GM23338 (cell line): Measurements from ENCODE around the gene DOCK4. TPM values are rescaled to one million over a fixed set of nuclear protein-coding genes. Genes with fewer than 3 reads are reported as not detected.

Experiments used
- ATAC-seq: fragments of 200-7000 bp; cut with Tn5 transposase; 3 replicates; pipeline ENCODE4 v1.9.1; 2020
- DNase-seq: peaks from one replicate; pipeline ENCODE4 v3.0.0-alpha.2; 2015; ENCODE audit warnings: low spot score
- H2AFZ ChIP-seq: fragments of 200-600 bp; sonication (generic); 2 replicates; pipeline ENCODE4 v1.8.0; 2016; ENCODE audit warnings: antibody characterized with exemption, mild to moderate bottlenecking, moderate library complexity
- H3F3A ChIP-seq: fragments of 200-600 bp; sonication (generic); replicated peaks from 2 replicates; pipeline ENCODE4 v1.8.0; 2017; ENCODE audit warnings: antibody characterized with exemption, mixed run types, low read depth
- H3K27ac ChIP-seq: fragments of 200-600 bp; sonication (generic); 2 replicates; pipeline ENCODE4 v1.6.1; 2016; ENCODE audit warnings: low read depth
- H3K27me3 ChIP-seq: fragments of 200-600 bp; sonication (generic); 2 replicates; pipeline ENCODE4 v1.8.0; 2016; ENCODE audit warnings: mild to moderate bottlenecking, mixed run types, moderate library complexity; ENCODE audit not compliant: insufficient read depth
- H3K36me3 ChIP-seq: fragments of 200-600 bp; sonication (generic); 2 replicates; pipeline ENCODE4 v1.8.0; 2016; ENCODE audit warnings: mild to moderate bottlenecking; ENCODE audit not compliant: insufficient read depth
- H3K4me1 ChIP-seq: fragments of 200-600 bp; sonication (generic); 2 replicates; pipeline ENCODE4 v1.8.0; 2016; ENCODE audit warnings: mild to moderate bottlenecking, moderate library complexity; ENCODE audit not compliant: insufficient read depth
- H3K4me2 ChIP-seq: fragments of 200-600 bp; sonication (generic); 2 replicates; pipeline ENCODE4 v1.7.1; 2017; ENCODE audit warnings: mixed run types
- H3K4me3 ChIP-seq: fragments of 200-600 bp; sonication (generic); 2 replicates; pipeline ENCODE4 v1.6.1; 2016; ENCODE audit warnings: mixed run types
- H3K79me2 ChIP-seq: fragments of 200-600 bp; sonication (generic); replicated peaks from 2 replicates; pipeline ENCODE4 v1.8.0; 2017; ENCODE audit warnings: mild to moderate bottlenecking; ENCODE audit not compliant: insufficient read depth
- H3K9me2 ChIP-seq: fragments of 200-600 bp; sonication (generic); 2 replicates; pipeline ENCODE4 v1.8.0; 2017; ENCODE audit not compliant: insufficient read depth
- H4K20me1 ChIP-seq: fragments of 200-600 bp; sonication (generic); replicated peaks from 2 replicates; pipeline ENCODE4 v1.8.0; 2017; ENCODE audit warnings: mild to moderate bottlenecking; ENCODE audit not compliant: insufficient read depth
- H3K27ac Mint-ChIP-seq: 2 replicates; pipeline ENCODE4 v1.8.0; 2020; ENCODE audit warnings: inconsistent platforms, mild to moderate bottlenecking, moderate library complexity, mixed read lengths
- H3K27me3 Mint-ChIP-seq: 3 replicates; pipeline ENCODE4 v1.8.0; 2022; ENCODE audit warnings: low read depth, mild to moderate bottlenecking, moderate library complexity, mixed read lengths, inconsistent platforms; ENCODE audit not compliant: insufficient read depth, poor library complexity
- H3K36me3 Mint-ChIP-seq: 3 replicates; pipeline ENCODE4 v1.8.0; 2021; ENCODE audit warnings: low read depth, mild to moderate bottlenecking, inconsistent platforms, moderate library complexity, mixed read lengths
- H3K4me1 Mint-ChIP-seq: 3 replicates; pipeline ENCODE4 v1.8.0; 2020; ENCODE audit warnings: mild to moderate bottlenecking, inconsistent platforms, mixed read lengths
- H3K4me3 Mint-ChIP-seq: 3 replicates; pipeline ENCODE4 v1.8.0; 2021; ENCODE audit warnings: moderate library complexity, mild to moderate bottlenecking, inconsistent platforms, mixed read lengths
- H3K9me3 Mint-ChIP-seq: 3 replicates; pipeline ENCODE4 v1.8.0; 2020; ENCODE audit warnings: moderate library complexity, mild to moderate bottlenecking, inconsistent platforms, mixed read lengths
- CREB1 ChIP-seq: fragments of 250-450 bp; sonication (Bioruptor Pico); IDR thresholded peaks from 2 replicates; pipeline ENCODE4 v1.5.0; 2020; ENCODE audit warnings: low read depth, mild to moderate bottlenecking, moderate library complexity
- ETS1 ChIP-seq: IDR thresholded peaks from 2 replicates; pipeline ENCODE4 v1.6.1; 2016; ENCODE audit warnings: antibody characterized with exemption
- EZH2 ChIP-seq: fragments of 200-600 bp; sonication (generic); IDR thresholded peaks from one replicate; pipeline ENCODE4 v1.8.0; 2017; ENCODE audit warnings: antibody characterized with exemption, mild to moderate bottlenecking, low read depth; ENCODE audit not compliant: unreplicated experiment
- EZH2phosphoT487 ChIP-seq: fragments of 200-600 bp; sonication (generic); IDR thresholded peaks from one replicate; pipeline ENCODE4 v1.8.1; 2018; ENCODE audit warnings: antibody characterized with exemption; ENCODE audit not compliant: unreplicated experiment
- NANOG ChIP-seq: IDR thresholded peaks from 2 replicates; pipeline ENCODE4 v1.6.1; 2016; ENCODE audit warnings: antibody characterized with exemption, borderline replicate concordance
- POLR2AphosphoS5 ChIP-seq: IDR thresholded peaks from 2 replicates; pipeline ENCODE4 v1.6.1; 2016; ENCODE audit warnings: antibody characterized with exemption, low read depth
- STAT1 ChIP-seq: IDR thresholded peaks from one replicate; pipeline ENCODE4 v1.6.1; 2016; ENCODE audit warnings: antibody characterized with exemption; ENCODE audit not compliant: unreplicated experiment
- ZNF114 ChIP-seq: fragments of 250-450 bp; sonication (Bioruptor Pico); IDR thresholded peaks from 2 replicates; pipeline ENCODE4 v1.5.0; 2020; ENCODE audit warnings: mild to moderate bottlenecking, moderate library complexity
- ZNF331 ChIP-seq: fragments of 250-450 bp; sonication (Bioruptor Pico); IDR thresholded peaks from 2 replicates; pipeline ENCODE4 v1.5.0; 2020; ENCODE audit warnings: low read depth, mild to moderate bottlenecking, moderate library complexity
- ZNF462 ChIP-seq: fragments of 250-450 bp; sonication (Bioruptor Pico); IDR thresholded peaks from 2 replicates; pipeline ENCODE4 v1.5.0; 2020; ENCODE audit warnings: mild to moderate bottlenecking, moderate library complexity
- polyA plus RNA-seq: library from polyadenylated mRNA; unstranded; fragments of >200 nt; fragmentation: Nextera tagmentation; extraction: Ambion mirVana; gene quantifications from 2 replicates; pipeline ENCODE4 v1.2.1, GENCODE V29; 2016
- total RNA-seq: library from RNA; depleted of rRNA; stranded (reverse); fragments of >200 nt; shearing (Covaris generic); gene quantifications from 2 replicates; pipeline ENCODE4 v1.2.3, GENCODE V29; 2014

The DOCK4 gene
- total and polyA plus RNA-seq, 2 experiments from 2014 or later = 6.3 to 33.8 TPM

- no peak for TF ChIP-seq ZNF331 (CRISPR knock-in tag)
- TF ChIP-seq ETS1 = no peak
- no peak for TF ChIP-seq CREB1 (CRISPR knock-in tag)
- TF ChIP-seq ZNF114 (CRISPR knock-in tag) = no peak
Measured at GRCh38 chr7:111839261-111839660, 366.9 kb downstream of the DOCK4 start (continued).

GRCh38 chr7:111836592-111836991 is 369.6 kb downstream of the DOCK4 start:
- H3K36me3 ChIP-seq = no peaks in the 10 kb centered on the region
- no peak overlapping the region for H3K4me3 ChIP-seq
- peaks cover 10% of the 10 kb centered on the region for H3K36me3 Mint-ChIP-seq
- peaks cover 3% of the 10 kb centered on the region for H3K4me1 Mint-ChIP-seq
- no peaks in the 10 kb centered on the region for H3K27me3 ChIP-seq
- no peak overlapping the region for H3K4me3 Mint-ChIP-seq
- H2AFZ ChIP-seq = no peak overlapping the region
- TF ChIP-seq ZNF462 (CRISPR knock-in tag) (no peak), ZNF114 (CRISPR knock-in tag) (no peak), EZH2phosphoT487 (no peak), EZH2 (no peak), STAT1 (no peak), NANOG (no peak), POLR2AphosphoS5 (no peak)
- H3K27ac ChIP-seq = no peak overlapping the region
- ATAC-seq = no peak
- no peak overlapping the region for H3K27ac Mint-ChIP-seq
- H3K4me2 ChIP-seq = no peak overlapping the region
- H4K20me1 ChIP-seq = no peaks in the 10 kb centered on the region
- no peaks in the 10 kb centered on the region for H3K4me1 ChIP-seq
- no peaks in the 10 kb centered on the region for H3K9me2 ChIP-seq
- no peaks in the 10 kb centered on the region for H3K27me3 Mint-ChIP-seq
- no peaks in the 10 kb centered on the region for H3K79me2 ChIP-seq
- H3F3A ChIP-seq = no peaks in the 10 kb centered on the region
- no peak for DNase-seq
- H3K9me3 Mint-ChIP-seq = peaks cover 10% of the 10 kb centered on the region; the same call in 2 of the 3 replicates
